Skeletal muscle satellite cell (primary cell): Measurements from ENCODE around the gene EXD1.
A peak's percentile ranks its signal among the peaks of the same experiment; 100 is the strongest.
"Not testable (repeated sequence)": the region's sequence is repeated elsewhere in the genome, so short reads cannot be mapped to it uniquely, and the experiment has no call there.

Source experiments
- H3K27me3 ChIP-seq: 2 replicates; pipeline ENCODE4 v1.7.0; 2013; ENCODE audit warnings: low read length; ENCODE audit not compliant: control insufficient read depth, insufficient read depth
- H3K36me3 ChIP-seq: 2 replicates; pipeline ENCODE4 v1.7.0; 2013; ENCODE audit warnings: mild to moderate bottlenecking, control low read depth, low read length; ENCODE audit not compliant: insufficient read depth
- H3K4me1 ChIP-seq: 2 replicates; pipeline ENCODE4 v1.7.0; 2013; ENCODE audit warnings: low read length; ENCODE audit not compliant: control insufficient read depth, insufficient read depth
- H3K4me2 ChIP-seq: 2 replicates; pipeline ENCODE4 v1.7.0; 2013; ENCODE audit warnings: mild to moderate bottlenecking, low read length
- H3K4me3 ChIP-seq: 2 replicates; pipeline ENCODE4 v1.7.0; 2013; ENCODE audit warnings: low read length
- H3K9ac ChIP-seq: 2 replicates; pipeline ENCODE4 v1.7.0; 2013; ENCODE audit warnings: mild to moderate bottlenecking, low read depth, low read length, moderate library complexity
- H3K9me3 ChIP-seq: replicated peaks from 2 replicates; pipeline ENCODE4 v1.7.0; 2013; ENCODE audit warnings: mild to moderate bottlenecking, control low read depth, low read length

The EXD1 gene

GRCh38 chr15:41256103-41256502, 25.5 kb upstream of the EXD1 start:
- H3K36me3 ChIP-seq, result peaks cover 12% of the 10 kb centered on the region
- peaks cover 5% of the 10 kb centered on the region for H3K4me1 ChIP-seq
- H3K9me3 ChIP-seq, result no peaks in the 10 kb centered on the region
- H3K9ac ChIP-seq, result no peak overlapping the region
- H3K4me2 ChIP-seq, result no peak overlapping the region
- H3K27me3 ChIP-seq, result no peaks in the 10 kb centered on the region
- H3K4me3 ChIP-seq, result no peak overlapping the region

- H3K9ac ChIP-seq, result no peak overlapping the region
Measured at GRCh38 chr15:41254560-41254959, 24.0 kb upstream of the EXD1 start.

GRCh38 chr15:41251411-41251810, 20.9 kb upstream of the EXD1 start:
- Histone ChIP-seq H3K27me3 (no peaks in the 10 kb centered on the region), H3K36me3 (peaks cover 6% of the 10 kb centered on the region), H3K9me3 (no peaks in the 10 kb centered on the region), H3K4me3 (no peak overlapping the region), H3K4me2 (no peak overlapping the region), H3K4me1 (peaks cover 10% of the 10 kb centered on the region), H3K9ac (no peak overlapping the region)

More at GRCh38 chr15:41254560-41254959, 24.0 kb upstream of the EXD1 start:
- H3K36me3 ChIP-seq, result peaks cover 12% of the 10 kb centered on the region
- no peak overlapping the region for H3K4me2 ChIP-seq
- H3K9me3 ChIP-seq, result no peaks in the 10 kb centered on the region
- H3K4me1 ChIP-seq, result peaks cover 10% of the 10 kb centered on the region
- H3K27me3 ChIP-seq, result no peaks in the 10 kb centered on the region
- no peak overlapping the region for H3K4me3 ChIP-seq

GRCh38 chr15:41250745-41251144, 20.2 kb upstream of the EXD1 start:
- H3K9me3 ChIP-seq, H3K4me3 ChIP-seq, H3K36me3 ChIP-seq, H3K4me2 ChIP-seq, H3K27me3 ChIP-seq, H3K4me1 ChIP-seq, H3K9ac ChIP-seq: not testable (repeated sequence)

- no peaks in the 10 kb centered on the region for H3K27me3 ChIP-seq
- no peak overlapping the region for H3K4me3 ChIP-seq
- H3K9me3 ChIP-seq, result no peaks in the 10 kb centered on the region
- H3K4me1 ChIP-seq, result no peaks in the 10 kb centered on the region
- no peak overlapping the region for H3K9ac ChIP-seq
- H3K36me3 ChIP-seq, result peaks cover 5% of the 10 kb centered on the region
- no peak overlapping the region for H3K4me2 ChIP-seq
Measured at GRCh38 chr15:41241221-41241964, 10.8 kb upstream of the EXD1 start.

- H3K4me2 ChIP-seq, result no peak overlapping the region
- no peak overlapping the region for H3K4me3 ChIP-seq
- H3K9me3 ChIP-seq, result no peaks in the 10 kb centered on the region
- no peaks in the 10 kb centered on the region for H3K36me3 ChIP-seq
- no peaks in the 10 kb centered on the region for H3K27me3 ChIP-seq
- no peak overlapping the region for H3K9ac ChIP-seq
- H3K4me1 ChIP-seq, result peaks cover 6% of the 10 kb centered on the region
Measured at GRCh38 chr15:41238100-41238499, 7.5 kb upstream of the EXD1 start.

GRCh38 chr15:41235929-41236328, 5.4 kb upstream of the EXD1 start:
- Histone ChIP-seq H3K4me2 (no peak overlapping the region), H3K27me3 (no peaks in the 10 kb centered on the region), H3K36me3 (no peaks in the 10 kb centered on the region), H3K9ac (no peak overlapping the region), H3K4me3 (no peak overlapping the region), H3K9me3 (no peaks in the 10 kb centered on the region), H3K4me1 (peaks cover 12% of the 10 kb centered on the region)

GRCh38 chr15:41235228-41235627, 4.7 kb upstream of the EXD1 start:
- not testable (repeated sequence) for H3K9ac ChIP-seq, H3K4me3 ChIP-seq, H3K36me3 ChIP-seq, H3K4me2 ChIP-seq, H3K9me3 ChIP-seq, H3K27me3 ChIP-seq
- H3K4me1 ChIP-seq, result peaks cover 18% of the 10 kb centered on the region

GRCh38 chr15:41233367-41233771, 2.8 kb upstream of the EXD1 start:
- Histone ChIP-seq H3K36me3 (no peaks in the 10 kb centered on the region), H3K27me3 (peaks cover 3% of the 10 kb centered on the region), H3K9me3 (no peaks in the 10 kb centered on the region), H3K4me1 (peaks cover 18% of the 10 kb centered on the region), H3K4me2 (peak overlapping the region; percentile 87), H3K9ac (no peak overlapping the region), H3K4me3 (no peak overlapping the region)

GRCh38 chr15:41231422-41232226, 1.1 kb upstream of the EXD1 start:
- Histone ChIP-seq H3K36me3 (no peaks in the 10 kb centered on the region), H3K27me3 (peaks cover 8% of the 10 kb centered on the region), H3K9me3 (no peaks in the 10 kb centered on the region), H3K4me1 (peaks cover 18% of the 10 kb centered on the region), H3K4me3 (peak overlapping the region; percentile 99), H3K4me2 (peak overlapping the region; percentile 87), H3K9ac (peak overlapping the region; percentile 91)

GRCh38 chr15:41230345-41230649, 260 bp downstream of the EXD1 start:
- Histone ChIP-seq H3K4me1 (peaks cover 18% of the 10 kb centered on the region), H3K9ac (peak overlapping the region; percentile 24), H3K4me2 (peak overlapping the region; percentile 87), H3K4me3 (peak overlapping the region; percentile 99), H3K27me3 (peaks cover 13% of the 10 kb centered on the region), H3K36me3 (no peaks in the 10 kb centered on the region), H3K9me3 (no peaks in the 10 kb centered on the region)

GRCh38 chr15:41219381-41219780, 11.2 kb downstream of the EXD1 start:
- Histone ChIP-seq H3K27me3 (peaks cover 52% of the 10 kb centered on the region), H3K4me1 (no peaks in the 10 kb centered on the region), H3K9ac (no peak overlapping the region), H3K9me3 (no peaks in the 10 kb centered on the region), H3K36me3 (no peaks in the 10 kb centered on the region), H3K4me3 (no peak overlapping the region), H3K4me2 (no peak overlapping the region)
